ENCODE results near the gene GLI1. TPM values are rescaled to one million over a fixed set of nuclear protein-coding genes. Genes with fewer than 3 reads are reported as not detected.
A peak's percentile ranks its signal among the peaks of the same experiment; 100 is the strongest.
"Not testable (repeated sequence)": the region's sequence is repeated elsewhere in the genome, so short reads cannot be mapped to it uniquely, and the experiment has no call there.

GLI1 gene
- total RNA-seq, 4 donors from 2014 or later = 0.09 to 0.48 TPM; not detected in 2

DNA sequence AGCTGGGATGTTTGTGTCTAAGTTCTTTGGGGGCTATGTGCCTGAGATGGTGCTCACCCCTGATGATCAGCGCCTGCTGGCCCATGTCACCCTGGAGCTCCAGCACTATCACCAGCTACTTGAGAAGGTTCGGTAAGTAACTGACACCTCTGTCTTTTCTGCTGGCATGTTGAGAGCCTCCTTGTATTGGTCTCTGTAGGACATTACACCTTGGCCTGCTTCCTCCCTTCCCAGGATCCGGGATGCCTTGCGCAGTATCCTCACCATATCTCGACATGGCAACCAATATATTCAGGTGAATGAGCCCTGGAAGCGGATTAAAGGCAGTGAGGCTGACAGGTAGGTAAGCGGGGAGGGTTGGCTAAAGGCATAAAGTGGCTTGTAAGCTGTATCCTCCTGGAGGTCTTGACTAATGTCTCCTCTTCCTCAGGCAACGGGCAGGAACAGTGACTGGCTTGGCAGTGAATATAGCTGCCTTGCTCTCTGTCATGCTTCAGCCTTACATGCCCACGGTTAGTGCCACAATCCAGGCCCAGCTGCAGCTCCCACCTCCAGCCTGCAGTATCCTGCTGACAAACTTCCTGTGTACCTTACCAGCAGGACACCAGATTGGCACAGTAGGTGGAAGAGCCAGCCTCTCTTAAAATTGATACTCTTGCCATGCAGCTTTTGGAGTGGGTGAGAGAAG is 55.3 kb downstream of the GLI1 start:
- no peak for TF ChIP-seq POLR2A (IDR thresholded peaks at IDR 0.05)
- TF ChIP-seq, protein P1, sequence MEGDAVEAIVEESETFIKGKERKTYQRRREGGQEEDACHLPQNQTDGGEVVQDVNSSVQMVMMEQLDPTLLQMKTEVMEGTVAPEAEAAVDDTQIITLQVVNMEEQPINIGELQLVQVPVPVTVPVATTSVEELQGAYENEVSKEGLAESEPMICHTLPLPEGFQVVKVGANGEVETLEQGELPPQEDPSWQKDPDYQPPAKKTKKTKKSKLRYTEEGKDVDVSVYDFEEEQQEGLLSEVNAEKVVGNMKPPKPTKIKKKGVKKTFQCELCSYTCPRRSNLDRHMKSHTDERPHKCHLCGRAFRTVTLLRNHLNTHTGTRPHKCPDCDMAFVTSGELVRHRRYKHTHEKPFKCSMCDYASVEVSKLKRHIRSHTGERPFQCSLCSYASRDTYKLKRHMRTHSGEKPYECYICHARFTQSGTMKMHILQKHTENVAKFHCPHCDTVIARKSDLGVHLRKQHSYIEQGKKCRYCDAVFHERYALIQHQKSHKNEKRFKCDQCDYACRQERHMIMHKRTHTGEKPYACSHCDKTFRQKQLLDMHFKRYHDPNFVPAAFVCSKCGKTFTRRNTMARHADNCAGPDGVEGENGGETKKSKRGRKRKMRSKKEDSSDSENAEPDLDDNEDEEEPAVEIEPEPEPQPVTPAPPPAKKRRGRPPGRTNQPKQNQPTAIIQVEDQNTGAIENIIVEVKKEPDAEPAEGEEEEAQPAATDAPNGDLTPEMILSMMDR (IDR thresholded peaks at IDR 0.05) = no peak
- WGBS, 2 donors = 80 to 91% methylated on average over 6 to 9 of the region's 9 CpGs
- DNase-seq = no peak

DNA sequence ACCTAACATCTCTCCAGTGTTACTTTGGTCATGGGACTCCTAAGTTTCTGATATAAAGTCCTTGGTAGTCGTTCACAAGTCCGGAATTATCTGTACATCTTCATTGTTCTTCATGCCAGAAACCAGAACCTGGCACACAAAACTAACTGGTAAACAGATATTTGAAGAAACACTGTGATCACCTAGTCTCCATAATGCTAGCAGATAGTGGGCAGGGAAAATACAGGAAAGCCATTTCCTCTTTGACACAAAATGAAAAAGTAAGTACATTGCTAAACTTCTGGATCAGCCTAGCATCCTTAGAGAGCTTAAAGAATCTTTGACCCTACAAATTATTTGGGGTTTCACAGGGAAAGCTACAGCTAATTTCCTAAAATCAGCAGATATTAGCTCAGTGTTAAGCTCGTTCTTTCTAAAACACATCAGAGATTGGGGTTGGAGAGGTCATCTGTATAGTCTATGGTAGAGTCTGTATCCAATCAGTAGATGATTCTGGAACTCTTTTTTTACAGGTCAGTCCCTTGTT is 55.9 kb downstream of the GLI1 start:
- WGBS, 2 donors = 74 to 78% methylated on average over 3 of the region's 3 CpGs

More for the DNA sequence above, 55.3 kb downstream of the GLI1 start:
- Histone ChIP-seq H3K27me3 (no peaks in the 10 kb centered on the region), H3K27ac (no peak overlapping the region), H3K4me3 (no peak overlapping the region), H3K9me3 (no peaks in the 10 kb centered on the region), H3K4me1 (peaks cover 20 to 56% (median 25%) of the 10 kb centered on the region in 3 donors), H3K36me3 (peaks cover 17 to 79% (median 38%) of the 10 kb centered on the region in 3 donors)
- intact Hi-C loops (cut with DNase I) = no loop called here

DNA sequence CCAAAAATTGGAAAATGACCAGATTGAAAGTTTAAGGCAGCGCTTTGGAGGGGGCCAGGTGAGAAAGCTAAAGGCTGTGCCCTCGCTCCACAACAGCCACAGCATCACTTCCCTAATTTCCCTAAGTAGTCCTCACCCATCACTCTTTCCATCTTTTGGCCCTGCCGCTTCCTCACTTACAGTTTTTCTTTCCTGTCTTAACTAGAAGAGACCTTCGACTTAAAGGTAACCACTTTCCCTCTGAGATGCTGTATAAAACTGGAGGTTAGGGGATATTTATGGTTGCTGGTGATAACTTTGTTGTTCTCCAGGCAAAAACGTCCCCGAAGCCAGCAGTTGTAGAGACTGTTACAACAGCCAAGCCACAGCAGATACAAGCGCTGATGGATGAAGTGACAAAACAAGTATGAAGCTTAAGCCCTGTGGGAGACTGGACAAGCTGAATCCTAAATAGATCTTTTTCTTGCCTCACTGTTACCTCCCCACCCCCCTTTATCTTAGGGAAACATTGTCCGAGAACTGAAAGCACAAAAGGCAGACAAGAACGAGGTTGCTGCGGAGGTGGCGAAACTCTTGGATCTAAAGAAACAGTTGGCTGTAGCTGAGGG is 56.5 kb downstream of the GLI1 start:
- Histone ChIP-seq H3K36me3 (peaks cover 17 to 73% (median 38%) of the 10 kb centered on the region in 3 donors), H3K27me3 (no peaks in the 10 kb centered on the region), H3K4me3 (no peak overlapping the region), H3K9me3 (no peaks in the 10 kb centered on the region), H3K4me1 (peaks cover 24 to 53% (median 27%) of the 10 kb centered on the region in 3 donors), H3K27ac (peak overlapping the region in 3 of 4 donors; percentile 36 to 99 (median 99))
- 75 to 78% methylated on average over 11 of the region's 11 CpGs for WGBS, 2 donors
- no peak for DNase-seq
- intact Hi-C loops (cut with DNase I) = no loop called here
- no peak for TF ChIP-seq POLR2A (IDR thresholded peaks at IDR 0.05)
- TF ChIP-seq, protein P1 (IDR thresholded peaks at IDR 0.05) = no peak

More for the DNA sequence above, 55.9 kb downstream of the GLI1 start:
- no peak for DNase-seq
- H3K27me3 ChIP-seq = no peaks in the 10 kb centered on the region
- H3K4me3 ChIP-seq = no peak overlapping the region
- H3K4me1 ChIP-seq = peaks cover 20 to 50% (median 25%) of the 10 kb centered on the region in 3 donors
- peaks cover 17 to 79% (median 38%) of the 10 kb centered on the region in 3 donors for H3K36me3 ChIP-seq
- H3K27ac ChIP-seq = peak overlapping the region in 2 of 4 donors; percentile 99
- no peak for TF ChIP-seq POLR2A (IDR thresholded peaks at IDR 0.05)
- TF ChIP-seq, protein P1 (IDR thresholded peaks at IDR 0.05) = no peak
- intact Hi-C loops (cut with DNase I) = no loop called here
- H3K9me3 ChIP-seq = no peaks in the 10 kb centered on the region

DNA sequence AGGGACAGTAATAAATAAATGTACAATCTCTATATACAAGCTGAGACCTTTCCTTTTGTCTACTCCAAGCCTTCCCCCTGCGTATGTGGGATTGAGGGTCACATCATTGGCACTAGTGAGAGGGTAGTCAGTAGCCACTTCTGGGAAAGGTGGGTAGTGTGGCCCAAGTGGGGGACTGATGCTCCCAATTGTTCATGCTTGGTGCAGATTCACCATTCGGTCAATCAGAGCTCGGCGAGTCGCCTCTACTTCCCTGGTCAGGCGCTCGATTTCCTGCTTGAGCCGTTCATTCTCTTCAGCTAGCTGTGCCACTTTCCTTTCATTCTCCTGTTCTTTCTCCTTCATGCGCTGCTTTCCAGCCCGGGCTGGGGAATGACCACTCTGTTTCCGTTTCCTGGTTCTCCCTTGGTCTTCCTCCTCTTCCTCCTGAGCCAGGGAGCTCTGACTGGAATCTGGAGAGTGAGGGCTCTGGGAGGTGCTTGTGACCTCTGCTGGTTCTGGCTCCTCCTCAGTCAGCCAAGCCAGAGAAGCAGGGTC is 57.1 kb downstream of the GLI1 start:
- Histone ChIP-seq H3K9me3 (no peaks in the 10 kb centered on the region), H3K4me3 (no peak overlapping the region), H3K36me3 (peaks cover 17 to 67% (median 38%) of the 10 kb centered on the region in 3 donors), H3K27ac (peak overlapping the region; percentile 36 to 99 (median 82)), H3K4me1 (peaks cover 31 to 59% (median 34%) of the 10 kb centered on the region in 3 donors), H3K27me3 (no peaks in the 10 kb centered on the region)
- WGBS, 2 donors = 82 to 87% methylated on average over 10 to 11 of the region's 11 CpGs
- DNase-seq = no peak
- intact Hi-C loops (cut with DNase I) = no loop called here
- TF ChIP-seq, protein P1 (IDR thresholded peaks at IDR 0.05) = no peak
- TF ChIP-seq POLR2A (IDR thresholded peaks at IDR 0.05) = no peak

DNA sequence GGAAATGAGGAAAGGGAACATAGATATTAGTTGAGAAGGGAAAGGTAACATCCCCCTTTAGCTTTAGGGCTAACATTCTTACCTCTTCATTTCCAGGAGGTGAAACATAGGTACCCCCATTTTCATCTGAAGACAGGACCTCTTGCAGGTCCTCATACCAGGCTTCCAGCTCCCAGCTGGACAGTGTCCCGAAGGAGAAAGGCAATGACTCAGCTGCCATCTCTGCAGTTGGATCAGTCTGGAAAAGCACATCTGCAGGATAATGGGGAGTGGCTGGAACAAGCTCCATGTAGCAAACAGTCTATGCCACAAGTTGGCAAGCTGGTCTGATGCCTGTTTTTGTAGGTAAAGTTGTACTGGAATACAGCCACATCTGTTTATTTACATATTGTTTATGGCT is 57.6 kb downstream of the GLI1 start:
- no peak for DNase-seq
- TF ChIP-seq POLR2A (IDR thresholded peaks at IDR 0.05) = no peak
- TF ChIP-seq, protein P1 (IDR thresholded peaks at IDR 0.05) = no peak
- Histone ChIP-seq H3K4me3 (no peak overlapping the region), H3K9me3 (no peaks in the 10 kb centered on the region), H3K27ac (peak overlapping the region; percentile 36 to 99 (median 82)), H3K36me3 (peaks cover 17 to 62% (median 33%) of the 10 kb centered on the region in 3 donors), H3K27me3 (no peaks in the 10 kb centered on the region), H3K4me1 (peaks cover 36 to 64% (median 38%) of the 10 kb centered on the region in 3 donors)
- WGBS, 2 donors = 0 to 44% methylated on average over 1 of the region's 1 CpG
- intact Hi-C loops (cut with DNase I) = no loop called here

DNA sequence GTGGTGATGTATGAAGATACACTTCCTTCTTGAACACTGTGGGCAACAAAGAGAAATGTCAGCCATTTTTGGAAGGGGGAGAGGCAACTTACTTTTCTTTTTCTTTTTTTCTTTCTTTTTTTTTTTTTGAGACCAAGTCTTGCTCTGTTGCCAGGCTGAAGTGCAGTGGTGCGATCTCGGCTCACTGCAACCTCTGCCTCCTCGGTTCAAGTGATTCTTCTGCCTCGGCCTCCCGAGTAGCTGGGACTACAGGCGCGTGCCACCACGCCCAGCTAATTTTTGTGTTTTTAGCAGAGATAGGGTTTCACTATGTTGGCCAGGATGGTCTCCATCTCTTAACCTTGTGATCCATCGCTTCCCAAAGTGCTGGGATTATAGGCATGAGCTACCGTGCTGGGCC is 58.1 kb downstream of the GLI1 start:
- DNase-seq; H3K9me3 ChIP-seq; H3K27me3 ChIP-seq; intact Hi-C loops (cut with DNase I): not testable (repeated sequence)
- H3K36me3 ChIP-seq = peaks cover 17 to 56% (median 29%) of the 10 kb centered on the region in 3 donors
- H3K27ac ChIP-seq = peak overlapping the region; percentile 24 to 100 (median 99)
- H3K4me1 ChIP-seq = peaks cover 38 to 66% (median 38%) of the 10 kb centered on the region in 3 donors
- WGBS, 2 donors = 82 to 83% methylated on average over 10 of the region's 10 CpGs
- H3K4me3 ChIP-seq = peak overlapping the region in 1 of 4 donors; percentile 69

Data from esophagus squamous epithelium (tissue), 5 donors.